Stimulated activated CD4-positive, alpha-beta T cell treated with anti-CD3 and anti-CD28 coated beads, Interleukin-2, amount 100 ng/mL, for 4 hours (primary cell): Measurements from ENCODE around the gene TSNAXIP1.
"Not testable (repeated sequence)": the region's sequence is repeated elsewhere in the genome, so short reads cannot be mapped to it uniquely, and the experiment has no call there.

Experiments used
- DNase-seq: peaks from one replicate; pipeline ENCODE4 v3.0.0-alpha.2; 2020; ENCODE audit warnings: low read depth

The TSNAXIP1 gene

DNA sequence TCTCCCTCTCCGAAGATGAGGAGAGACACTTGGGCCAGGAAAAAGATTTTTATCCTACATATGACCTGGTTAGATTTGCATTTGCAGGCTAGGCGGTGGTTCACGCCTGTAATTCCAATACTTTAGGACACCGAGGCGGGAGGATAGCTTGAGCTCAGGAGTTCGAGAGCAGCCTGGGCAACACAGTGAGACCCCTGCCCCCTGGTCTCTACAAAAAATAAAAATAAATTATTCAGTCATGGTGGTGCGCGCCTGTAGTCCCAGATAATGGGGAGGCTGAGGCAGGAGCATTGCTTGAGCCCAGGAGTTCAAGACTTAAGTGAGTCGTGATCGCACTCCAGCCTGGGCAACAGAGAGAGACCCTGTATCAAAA lies 27.5 kb downstream of the TSNAXIP1 start:
- no peak for DNase-seq

DNA sequence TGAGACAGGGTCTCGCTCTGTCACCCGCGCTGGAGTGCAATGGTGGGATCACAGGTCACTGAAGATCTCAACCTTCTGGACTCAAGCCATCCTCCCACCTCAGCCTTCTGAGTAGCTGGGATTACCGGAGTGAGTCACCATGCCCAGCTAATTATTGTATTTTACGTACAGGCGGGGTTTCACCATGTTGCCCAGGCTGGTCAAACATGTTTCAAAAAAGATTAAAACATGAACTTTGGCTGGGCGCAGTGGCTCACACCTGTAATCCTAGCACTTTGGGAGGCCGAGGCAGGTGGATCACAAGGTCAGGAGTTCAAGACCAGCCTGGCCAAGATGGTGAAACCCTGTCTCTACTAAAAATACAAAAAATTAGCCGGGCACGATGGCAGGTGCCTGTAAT lies 30.5 kb downstream of the TSNAXIP1 start:
- not testable (repeated sequence) for DNase-seq

DNA sequence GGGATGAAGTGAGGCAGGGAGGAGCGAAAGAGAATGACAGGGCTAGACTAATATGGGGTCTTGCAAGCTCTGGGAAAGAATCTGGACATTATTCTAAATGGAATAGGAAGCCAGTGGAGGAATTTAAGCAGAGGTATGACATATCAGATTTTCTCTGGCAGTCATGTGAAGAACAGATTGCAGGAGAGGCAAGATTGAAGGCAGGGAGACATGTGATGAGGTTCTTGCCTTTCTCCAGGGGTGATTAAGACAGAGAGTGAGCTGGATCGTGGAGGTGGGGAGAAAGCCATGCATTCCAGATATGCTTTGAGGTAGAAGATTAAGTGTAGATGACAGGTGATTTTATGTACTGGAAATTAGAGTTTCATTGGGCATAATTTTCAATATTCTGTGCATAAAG lies 31.1 kb downstream of the TSNAXIP1 start:
- DNase-seq = no peak

DNA sequence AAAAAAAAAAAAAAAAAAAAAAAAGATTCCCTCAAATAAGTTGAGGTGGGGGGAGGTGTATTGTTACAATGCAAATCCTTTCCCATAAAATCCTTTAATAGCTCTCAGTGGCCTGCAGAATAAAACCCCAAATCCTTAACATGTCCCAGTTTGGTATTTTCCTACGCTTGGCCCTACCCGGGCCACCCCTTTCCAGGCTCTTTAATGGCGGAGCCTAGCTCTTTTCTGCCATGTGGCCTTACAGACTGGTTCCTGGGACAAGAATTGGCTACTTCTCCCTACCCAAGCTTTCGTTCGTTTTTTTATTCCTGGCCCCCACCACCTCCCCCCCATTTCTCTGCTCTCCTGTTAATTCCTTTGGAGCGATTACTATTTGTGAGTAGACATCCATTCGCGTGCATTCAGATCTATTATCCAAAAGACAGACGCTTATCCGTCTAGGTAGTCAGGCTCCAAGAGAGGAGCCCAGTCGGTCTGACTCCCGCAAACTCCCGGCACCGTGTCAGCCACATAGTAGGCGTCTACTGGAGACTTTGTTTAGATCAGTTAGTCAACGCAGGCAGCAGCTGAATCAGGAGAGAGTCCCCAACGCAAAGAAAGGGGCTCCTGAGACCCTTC lies 34.6 kb downstream of the TSNAXIP1 start:
- DNase-seq = no peak

DNA sequence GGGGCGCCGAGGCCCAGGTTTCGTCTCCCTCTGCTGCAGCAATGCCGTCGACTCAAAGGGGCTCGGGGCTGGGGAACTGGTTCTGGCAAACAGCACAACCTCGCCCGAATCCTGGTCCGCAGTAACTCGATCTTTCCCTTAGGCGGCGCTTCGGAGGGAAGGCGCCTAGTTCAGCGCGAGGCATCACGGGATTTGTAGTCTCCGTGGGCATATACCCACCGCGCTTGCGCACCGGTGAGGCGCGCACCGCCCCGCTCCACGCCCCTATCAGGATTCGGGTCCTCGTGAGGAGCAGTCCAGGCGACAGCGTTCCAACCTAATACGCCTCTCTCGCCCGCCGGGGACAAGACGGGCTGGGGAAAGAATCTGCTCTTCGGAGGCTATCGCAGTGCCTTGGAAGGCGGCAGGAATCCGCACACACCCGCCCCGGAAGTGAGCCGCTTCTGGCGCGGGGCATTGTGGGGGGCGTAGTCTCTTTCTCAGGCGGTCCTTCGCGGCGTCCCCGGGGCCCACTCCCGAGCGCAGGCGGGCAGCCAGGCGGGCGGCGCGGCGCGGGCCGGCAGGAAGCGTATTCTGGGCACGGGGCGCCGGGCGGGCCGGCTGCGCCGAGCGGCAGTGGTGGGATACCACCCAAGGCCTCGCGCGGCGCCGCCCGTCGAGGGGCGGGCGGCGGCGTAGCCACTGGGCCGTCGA lies 35.3 kb downstream of the TSNAXIP1 start, which contains the start of gene THAP11:
Gene THAP11, plus strand, starts transcription at position 505 of the 693 bp plus-strand sequence. CDS start 235 bp downstream, outside the sequence.
- DNase-seq = peak; percentile 90

DNA sequence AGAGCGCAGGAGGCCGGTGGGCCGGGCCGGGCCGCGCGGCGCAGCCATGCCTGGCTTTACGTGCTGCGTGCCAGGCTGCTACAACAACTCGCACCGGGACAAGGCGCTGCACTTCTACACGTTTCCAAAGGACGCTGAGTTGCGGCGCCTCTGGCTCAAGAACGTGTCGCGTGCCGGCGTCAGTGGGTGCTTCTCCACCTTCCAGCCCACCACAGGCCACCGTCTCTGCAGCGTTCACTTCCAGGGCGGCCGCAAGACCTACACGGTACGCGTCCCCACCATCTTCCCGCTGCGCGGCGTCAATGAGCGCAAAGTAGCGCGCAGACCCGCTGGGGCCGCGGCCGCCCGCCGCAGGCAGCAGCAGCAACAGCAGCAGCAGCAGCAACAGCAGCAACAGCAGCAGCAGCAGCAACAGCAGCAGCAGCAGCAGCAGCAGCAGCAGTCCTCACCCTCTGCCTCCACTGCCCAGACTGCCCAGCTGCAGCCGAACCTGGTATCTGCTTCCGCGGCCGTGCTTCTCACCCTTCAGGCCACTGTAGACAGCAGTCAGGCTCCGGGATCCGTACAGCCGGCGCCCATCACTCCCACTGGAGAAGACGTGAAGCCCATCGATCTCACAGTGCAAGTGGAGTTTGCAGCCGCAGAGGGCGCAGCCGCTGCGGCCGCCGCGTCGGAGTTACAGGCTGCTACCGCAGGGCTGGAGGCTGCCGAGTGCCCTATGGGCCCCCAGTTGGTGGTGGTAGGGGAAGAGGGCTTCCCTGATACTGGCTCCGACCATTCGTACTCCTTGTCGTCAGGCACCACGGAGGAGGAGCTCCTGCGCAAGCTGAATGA lies 36.0 kb downstream of the TSNAXIP1 start:
- no peak for DNase-seq

DNA sequence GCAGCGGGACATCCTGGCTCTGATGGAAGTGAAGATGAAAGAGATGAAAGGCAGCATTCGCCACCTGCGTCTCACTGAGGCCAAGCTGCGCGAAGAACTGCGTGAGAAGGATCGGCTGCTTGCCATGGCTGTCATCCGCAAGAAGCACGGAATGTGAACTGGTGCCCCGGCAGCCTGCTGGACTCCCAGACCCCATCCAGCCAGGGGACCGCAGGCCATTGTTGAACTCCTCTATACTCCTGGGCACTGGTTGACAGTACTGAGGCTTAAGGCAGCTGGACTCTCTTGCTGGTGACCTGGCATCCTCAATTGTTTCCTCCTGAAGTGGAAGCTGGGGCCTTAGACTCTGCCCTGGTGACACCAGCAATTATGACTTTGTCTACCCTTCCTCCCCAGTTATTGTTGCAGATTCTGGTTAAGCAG lies 36.7 kb downstream of the TSNAXIP1 start:
- no peak for DNase-seq

DNA sequence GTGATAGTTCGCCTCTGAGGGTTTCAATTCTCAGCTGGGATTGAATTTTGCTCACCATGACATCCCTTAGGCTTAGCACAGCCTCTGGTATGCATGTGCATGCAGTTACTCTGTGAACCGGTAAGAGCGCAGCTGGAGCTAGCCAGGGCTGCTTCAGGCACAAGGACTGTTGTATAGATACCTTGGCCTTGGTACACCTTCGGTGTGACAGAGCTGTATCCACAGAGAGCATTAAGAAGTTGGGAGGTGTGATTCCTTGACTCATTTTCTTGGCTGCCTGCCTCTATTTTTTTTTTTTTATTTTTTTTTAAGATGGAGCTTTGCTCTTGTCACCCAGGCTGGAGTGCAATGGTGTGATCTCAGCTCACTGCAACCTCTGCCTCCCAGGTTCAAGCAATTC lies 37.8 kb downstream of the TSNAXIP1 start:
- DNase-seq = no peak

DNA sequence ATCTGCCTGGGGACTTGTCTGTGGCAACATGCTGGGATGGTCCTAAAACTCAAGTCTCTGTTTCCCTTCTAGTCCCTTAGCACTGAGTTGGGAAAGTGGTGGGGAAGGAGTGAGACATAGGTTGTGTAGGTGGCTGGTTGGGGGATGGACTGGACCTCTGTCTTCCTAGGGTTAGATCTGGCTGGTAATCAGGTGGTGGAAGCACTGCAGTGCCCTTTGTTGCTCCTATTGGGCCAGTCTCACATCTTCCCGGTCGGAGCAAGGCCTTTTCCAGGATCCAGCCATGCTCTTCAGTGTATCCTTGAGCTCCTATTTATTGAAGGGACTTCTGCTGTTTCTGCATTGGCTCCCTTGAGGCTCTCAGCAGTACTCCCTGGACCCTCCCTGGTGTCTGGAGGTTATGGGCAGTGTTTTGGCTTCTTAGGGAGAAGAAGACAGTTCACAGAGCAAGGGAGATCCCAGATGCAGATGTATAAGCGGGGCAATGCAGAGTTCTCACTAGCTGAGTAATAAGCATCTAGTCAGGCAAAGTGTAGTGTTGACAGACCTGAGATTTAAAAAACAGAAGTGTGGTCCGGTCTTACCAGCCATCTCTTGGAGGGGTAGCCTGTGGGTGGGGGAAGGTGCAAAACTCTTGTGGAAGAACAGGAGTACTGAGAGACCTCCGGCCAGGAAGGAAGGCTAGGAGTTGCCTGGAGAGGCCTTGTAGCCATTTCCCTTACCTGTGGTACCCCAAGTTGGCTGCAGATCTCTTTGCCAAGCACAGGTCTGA lies 38.8 kb downstream of the TSNAXIP1 start:
- DNase-seq = no peak

DNA sequence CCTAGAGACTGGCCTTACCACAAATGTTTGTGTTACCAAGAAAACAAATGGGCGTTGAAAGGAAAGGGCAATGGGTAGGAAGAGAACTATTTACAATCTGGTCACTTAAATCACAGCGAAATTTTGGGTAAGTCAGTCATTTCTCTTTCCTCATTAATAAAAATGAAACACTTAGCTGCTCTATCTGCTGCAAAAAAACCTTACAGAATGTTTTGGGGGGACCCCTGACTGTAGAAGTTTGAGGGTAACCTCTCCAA lies 39.3 kb downstream of the TSNAXIP1 start:
- no peak for DNase-seq

DNA sequence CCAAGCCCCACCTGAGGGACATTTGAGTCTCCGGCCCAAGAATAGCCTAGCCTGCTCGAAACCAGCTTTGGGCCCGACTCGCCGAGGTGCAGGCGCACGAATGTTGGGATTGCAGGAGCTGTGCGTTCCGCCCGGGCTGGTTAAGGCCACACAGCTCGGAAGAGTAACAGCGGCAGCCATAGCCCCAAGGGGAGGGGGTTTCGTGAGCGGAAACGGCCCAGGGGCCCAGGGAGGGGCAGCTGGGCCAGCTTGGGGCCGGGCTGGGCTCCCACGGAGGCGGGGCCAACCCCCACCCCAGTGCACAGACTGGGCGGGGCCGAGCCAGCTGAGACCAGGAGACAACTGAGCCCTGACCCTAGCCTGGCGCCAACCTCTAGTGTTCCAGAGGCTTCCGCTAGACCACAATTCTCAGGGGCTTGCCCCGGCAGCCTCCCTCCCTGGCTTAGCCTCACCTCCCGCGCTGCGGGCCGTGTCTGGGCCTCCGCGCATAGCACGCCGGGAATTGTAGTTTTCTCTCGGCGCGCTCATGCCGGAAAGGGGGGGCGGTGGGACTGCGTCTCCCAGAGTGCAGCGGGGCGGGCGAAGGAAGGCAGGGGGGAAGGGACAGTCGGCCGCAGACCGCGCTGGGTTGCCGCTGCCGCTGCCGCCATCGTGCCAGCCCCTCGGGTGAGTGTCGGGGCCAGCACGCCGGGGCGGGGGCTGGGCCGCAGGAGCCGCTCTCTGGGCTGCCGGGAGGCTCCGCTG lies 39.8 kb downstream of the TSNAXIP1 start, which contains the start of gene NUTF2:
Gene NUTF2, plus strand, starts transcription at position 614 of the 744 bp plus-strand sequence. CDS start 18,198 bp downstream, outside the sequence.
- DNase-seq = peak; percentile 93

DNA sequence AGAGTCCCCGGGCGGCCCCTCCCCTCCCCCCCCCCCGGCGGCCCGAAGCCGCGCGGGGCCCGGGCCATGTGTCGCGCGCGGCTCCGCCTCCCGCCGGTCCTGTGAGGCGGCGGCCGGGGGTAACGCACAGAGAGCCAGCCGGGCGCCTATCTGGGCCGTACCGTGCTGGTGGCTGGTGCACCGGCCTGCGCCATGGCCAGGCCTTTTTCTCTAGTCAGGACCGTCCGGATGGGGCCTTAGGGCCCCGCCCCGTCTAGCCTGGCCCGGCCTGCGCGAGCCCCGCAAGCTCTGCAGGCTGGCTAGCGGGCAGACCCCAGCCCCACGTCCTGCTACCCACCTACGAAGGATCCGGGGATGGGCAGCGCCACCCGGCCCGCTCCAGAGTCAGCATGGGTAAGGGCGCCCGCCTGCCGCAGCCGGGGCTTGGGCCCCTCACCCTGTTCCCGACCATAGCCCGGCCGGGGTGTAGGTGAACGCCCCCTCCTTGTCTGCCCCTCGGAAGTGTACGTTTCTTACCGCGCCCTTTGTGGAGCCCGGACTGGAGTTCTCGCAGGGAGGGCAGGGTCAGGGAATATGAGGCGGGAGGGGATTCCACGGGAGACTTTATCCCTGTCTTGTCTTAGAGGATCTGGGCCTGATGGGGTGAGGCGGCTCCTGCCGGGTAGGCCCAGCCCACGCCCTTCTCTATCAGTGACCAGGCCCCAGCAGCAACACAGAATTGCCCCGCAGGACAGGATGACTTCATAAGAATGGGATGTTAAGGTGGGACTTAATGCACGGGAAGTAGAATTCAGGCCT lies 40.6 kb downstream of the TSNAXIP1 start, which contains the start of gene CENPT:
Gene CENPT, minus strand, starts transcription at position 630 of the 798 bp plus-strand sequence. CDS start 13,834 bp downstream, outside the sequence.
- no peak for DNase-seq

DNA sequence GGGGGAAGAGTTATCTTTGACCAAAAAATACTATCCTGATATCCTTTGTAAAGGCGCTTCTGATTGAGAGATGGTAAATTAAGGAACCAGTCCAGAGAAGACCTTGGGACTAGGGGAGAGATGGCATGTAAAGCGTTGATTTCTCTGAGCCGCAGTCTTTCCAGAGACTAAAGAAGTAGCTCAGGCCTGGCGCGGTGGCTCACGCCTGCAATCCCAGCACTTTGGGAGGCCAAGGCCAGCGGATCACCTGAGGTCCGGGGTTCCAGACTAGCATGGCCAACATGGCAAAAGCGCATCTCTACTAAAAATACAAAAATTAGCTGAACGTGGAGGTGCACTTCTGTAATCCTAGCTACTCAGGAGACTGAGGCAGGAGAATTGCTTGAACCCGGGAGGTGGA lies 41.4 kb downstream of the TSNAXIP1 start:
- DNase-seq = no peak

DNA sequence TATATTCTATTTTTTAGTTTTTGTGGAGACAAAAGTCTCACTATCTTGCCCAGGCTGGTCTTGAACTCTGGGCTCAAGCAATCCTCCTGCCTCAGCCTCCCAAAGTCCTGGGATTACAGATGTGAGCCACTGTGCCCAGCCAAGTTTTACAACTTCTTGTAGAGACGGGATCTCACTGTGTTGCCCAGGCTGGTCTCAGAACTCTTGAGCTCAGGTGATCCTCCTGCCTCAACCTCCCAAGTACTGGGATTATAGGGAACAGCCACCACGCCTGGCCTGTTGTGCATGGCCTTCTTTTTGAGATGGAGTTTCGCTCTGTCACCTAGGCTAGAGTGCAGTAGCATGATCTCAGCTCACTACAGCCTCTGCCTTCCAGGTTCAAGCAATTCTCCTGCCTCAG lies 47.0 kb downstream of the TSNAXIP1 start:
- DNase-seq = no peak

DNA sequence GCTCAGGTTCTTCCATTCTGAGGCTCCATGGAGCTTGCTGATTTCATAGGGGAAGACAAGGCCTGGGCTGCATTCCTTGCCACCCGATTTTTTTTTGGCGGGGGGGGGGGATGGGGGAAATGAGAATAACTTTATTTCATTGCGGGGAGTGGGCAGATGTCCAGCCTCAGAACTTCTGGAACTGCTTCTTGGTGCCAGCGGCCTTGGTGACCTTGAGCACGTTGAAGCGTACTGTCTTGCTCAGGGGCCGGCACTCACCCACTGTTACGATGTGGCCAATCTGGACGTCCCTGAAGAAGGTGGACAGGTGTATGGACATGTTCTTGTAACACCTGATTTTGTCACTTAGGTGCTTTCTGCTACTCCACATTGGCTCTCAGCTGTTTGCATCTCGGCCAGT lies 49.1 kb downstream of the TSNAXIP1 start:
- no peak for DNase-seq

DNA sequence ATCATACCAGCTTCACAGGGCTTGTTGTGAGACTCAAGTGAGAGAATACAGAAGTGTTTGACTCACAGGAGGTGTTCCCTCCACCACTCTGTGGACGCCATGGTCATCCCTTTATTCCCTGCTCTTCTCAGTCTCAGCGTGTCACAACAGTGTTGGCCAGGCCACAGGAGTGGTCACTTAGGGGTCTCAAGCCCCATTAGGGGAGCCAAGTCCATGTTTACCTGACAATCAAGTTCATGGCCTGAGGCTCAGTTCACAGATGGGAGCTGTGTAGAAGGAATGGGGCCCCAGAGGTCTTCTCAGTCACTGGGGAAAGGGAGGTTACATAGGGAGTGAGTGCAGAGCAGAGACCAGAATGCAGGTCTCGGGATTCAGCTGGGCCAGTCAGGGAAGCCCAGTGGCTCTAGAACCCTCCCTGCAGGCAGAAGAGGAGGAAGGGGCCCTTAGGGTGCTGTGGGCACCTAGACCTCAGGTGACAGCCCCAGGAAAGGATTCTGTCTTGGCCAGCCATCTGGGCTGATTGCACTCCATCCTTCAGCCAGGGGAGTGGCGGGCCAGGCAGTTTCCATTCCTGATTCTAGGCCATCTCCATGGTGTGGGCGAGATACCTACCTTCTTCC lies 50.3 kb downstream of the TSNAXIP1 start:
- DNase-seq = no peak

DNA sequence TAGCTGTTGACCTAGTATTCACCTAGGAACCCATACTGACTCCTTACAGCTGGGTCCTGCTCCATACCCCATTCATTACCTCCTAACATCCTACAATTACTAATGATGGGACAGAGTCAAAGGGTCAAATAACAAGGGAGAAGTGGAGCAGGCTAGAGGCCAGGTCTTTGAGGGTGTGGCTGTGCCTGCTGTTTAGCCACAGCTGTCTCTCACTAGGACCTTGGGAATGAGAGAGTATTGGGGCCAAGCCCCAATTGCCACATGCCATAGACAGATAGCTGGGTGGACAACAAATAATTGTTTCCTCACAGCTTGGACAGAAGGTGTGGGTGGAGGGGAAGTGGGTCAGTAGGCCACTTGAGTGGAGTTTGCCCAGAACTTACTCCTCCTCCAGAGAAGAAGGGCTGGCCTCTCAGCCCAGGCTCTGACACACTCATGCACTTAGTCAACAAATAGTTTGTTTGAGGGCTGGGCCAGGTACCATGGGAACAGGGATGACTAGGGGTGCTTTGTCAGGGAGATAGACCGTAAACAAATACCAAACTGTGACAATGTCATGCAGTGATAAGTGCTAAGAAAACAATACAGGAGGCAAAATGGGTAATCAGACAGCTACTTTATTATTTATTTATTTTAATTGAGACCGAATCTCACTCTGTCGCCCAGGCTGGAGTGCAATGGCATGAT lies 51.0 kb downstream of the TSNAXIP1 start:
- DNase-seq = no peak

DNA sequence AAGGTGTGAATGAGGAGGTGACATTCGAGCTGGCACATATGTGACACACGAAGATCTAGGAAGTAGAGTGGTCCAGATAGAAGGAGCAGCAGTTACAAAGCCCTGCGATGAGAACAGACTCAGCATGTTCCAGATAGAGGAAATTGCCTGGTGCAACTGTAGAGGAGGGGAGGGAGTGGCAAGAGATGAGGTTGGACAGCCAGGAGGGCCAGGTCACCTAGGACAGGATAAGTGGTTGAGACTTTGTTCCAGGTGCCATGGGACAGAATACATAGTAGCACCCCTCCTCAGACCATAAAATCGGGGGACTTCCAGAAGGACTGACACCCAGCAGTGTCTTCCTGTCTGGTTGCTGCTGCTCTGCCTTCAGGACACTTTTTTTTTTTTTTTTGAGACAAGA lies 51.8 kb downstream of the TSNAXIP1 start:
- DNase-seq = no peak

DNA sequence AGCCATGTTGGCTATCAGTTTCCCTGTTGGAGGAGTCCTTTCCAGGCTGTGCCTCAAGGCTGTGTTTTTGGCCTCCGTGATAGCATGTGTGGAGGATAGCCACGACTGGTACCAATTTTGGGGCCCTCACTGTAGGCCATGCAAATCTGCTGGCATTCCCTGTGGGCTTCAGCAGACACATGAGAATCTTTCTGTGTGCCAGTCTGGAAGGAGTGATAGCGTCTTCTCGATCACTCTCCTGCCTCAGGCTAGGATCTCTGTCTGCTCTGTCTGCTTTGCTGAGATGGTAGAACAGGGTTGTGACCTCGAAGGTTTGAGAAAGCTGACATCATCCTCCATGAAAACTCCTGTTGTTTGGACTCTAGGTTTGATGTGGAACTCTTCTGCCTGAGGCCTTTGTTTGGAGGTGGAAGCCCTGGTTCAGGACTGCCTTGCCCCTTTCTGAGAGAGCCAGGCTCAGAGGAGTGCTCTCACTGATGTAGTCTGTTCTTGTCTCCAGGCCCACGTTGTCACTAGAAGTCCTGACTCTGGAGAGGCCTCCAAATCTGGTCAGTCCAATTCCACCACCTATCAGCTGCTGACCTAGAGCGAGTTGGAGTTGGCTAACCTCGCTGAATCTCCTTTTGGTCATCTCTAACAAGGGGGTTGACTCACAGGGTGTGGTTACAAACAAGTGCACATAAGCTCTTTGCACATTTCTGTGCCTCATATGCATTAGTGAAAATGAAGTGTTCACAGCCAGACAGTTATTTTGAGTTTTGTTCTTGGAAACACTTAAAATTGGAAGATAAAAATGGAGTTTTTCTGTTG lies 54.1 kb downstream of the TSNAXIP1 start:
- no peak for DNase-seq
